Stimulated activated CD8-positive, alpha-beta memory T cell treated with anti-CD3 and anti-CD28 coated beads, Interleukin-12 subunit alpha, Interleukin-12 subunit beta, amount 100 ng/mL, for 4 hours (primary cell): Measurements from ENCODE around the gene B4GALT7.
"Not testable (repeated sequence)": the region's sequence is repeated elsewhere in the genome, so short reads cannot be mapped to it uniquely, and the experiment has no call there.

Source experiments
- DNase-seq: peaks from one replicate; pipeline ENCODE4 v3.0.0-alpha.2; 2020; ENCODE audit warnings: low read depth

Gene B4GALT7

DNA sequence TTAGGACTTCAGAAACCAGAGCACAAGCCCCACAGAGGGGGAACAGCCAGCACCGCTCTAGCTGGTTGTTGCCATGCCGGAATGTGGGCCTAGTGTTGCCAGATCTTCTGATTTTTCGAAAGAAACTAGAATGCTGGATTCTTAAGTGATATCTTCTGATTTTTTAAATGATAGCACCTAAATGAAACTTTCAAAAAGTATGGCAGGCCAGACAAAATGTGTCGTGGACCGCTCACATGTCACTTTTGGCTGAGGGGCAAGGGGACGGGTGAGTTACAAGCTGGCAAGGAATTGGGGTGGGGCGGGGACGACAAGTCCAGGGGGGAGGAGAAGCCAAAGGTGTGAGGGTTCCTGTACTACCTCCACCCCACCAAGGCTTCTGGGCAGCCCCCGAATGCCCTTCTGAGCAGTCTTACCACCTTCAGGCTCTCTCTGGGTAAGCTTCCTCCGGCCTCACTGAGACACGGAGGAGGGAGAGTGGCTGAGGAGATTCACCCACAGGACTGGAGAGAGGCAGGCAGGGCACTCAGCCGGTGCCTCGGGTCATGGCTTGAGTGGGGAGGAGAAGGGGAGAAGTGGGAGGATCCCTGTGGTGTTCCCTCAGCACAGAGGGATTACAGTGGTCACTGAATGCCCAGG, 10.3 kb downstream of the B4GALT7 start:
- no peak for DNase-seq

DNA sequence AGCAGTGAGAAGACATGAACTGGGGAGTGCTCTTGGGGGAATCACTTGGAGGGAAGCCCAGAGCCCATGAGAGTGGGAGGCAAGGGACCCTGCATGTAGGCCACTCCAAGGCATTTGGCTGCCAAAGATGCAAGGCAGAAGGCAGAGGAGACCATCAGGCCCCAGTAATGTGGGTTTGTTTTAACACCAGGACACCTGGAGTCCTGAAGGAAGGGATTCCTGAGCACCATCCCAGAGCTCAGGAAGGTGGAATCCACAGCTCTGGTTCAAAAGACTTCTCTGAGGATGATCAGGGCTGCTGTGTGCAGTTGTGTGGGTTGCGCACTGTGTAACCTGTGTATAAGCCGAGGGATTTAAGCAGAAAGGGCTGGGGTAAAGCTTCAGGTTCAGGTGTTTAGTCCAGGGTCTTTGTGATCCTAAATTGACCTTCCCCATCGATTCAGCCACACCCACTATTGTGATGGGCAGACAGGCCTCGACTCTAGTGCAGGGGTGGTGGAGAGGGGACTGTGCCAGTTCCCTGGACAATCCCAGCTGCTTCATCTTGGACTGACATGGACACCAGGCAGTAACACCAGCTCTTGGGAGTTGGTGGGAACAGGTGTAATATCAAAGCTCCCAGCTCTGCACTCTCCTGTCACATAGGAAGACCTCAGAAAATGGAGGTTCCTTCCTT, 11.0 kb downstream of the B4GALT7 start:
- DNase-seq = no peak

DNA sequence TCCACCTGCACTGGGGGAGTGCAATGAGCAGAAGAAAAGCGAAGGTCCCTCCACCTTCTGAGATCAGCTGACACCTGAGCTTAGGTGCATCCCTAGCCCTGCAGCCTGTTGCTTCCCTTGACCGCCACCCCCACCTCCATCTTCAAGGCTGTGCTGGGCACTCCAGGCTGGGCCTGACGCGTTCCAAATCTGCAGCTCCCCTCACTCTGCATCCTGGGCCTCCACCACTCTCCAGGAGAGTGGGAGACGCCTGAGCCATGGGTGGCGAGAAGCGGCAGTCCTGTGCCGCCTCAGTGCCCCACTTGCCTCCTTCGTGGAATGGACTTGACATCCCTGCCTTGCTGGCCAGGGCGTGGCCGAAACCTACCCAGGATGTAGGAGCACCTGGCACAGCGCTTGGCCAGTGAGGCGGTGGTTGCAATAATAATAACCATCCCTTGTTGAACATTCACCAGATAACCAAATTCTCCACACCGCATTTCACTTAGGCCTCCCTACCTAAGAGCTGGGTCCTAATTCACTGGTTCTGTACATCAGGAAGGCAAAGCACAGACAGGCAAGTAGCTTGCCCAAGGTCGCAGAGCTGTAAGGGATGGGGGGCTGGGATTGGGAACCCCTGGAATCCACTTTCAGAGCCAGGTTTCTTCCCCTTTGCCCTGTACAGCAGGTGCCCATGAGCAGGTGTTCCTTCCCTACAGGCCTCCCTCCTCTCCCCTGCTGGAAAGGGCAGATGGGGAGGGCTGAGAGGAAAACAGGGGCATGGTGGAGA, 11.7 kb downstream of the B4GALT7 start:
- no peak for DNase-seq

DNA sequence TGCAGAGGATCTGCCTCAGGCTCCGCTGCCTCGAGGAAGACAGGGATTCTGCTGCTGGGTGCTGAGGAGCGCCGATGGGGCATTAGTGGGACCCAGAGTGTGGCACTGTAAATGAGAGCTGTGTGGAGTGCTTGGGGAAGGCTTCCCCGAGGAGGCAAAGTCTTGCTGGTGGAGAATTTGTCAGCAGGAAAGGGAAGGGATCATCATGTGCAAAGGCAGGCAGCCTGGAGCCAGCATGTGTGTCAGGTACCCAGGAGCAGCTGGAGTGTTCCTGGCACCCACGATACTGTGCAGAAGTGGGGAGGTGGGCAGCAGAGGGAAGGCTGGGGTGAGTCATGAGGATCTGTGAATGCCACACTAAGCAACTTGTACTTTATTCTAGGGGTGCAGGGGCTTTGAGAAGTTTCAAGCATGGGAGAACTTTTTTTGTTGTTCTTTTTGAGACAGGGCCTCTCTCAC, 12.3 kb downstream of the B4GALT7 start:
- DNase-seq = no peak

DNA sequence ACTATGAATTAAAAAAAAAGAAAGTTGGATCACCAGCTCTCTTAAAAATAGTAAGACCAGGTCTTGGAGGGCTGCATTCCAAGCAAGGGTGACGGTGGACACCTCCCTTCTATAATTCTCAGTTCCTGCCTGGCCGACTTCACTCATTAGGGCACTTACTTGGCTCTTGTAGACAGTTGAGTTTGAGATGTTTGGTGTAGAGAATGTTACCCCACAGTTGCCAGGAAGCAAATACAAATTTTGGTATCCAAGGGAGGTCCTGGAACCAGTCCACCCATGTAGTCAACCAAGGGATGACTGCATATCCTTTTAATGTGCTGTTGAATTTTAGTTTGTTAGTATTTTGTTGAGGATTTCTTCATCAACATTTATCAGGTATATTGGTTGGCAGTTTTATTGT, 20.6 kb downstream of the B4GALT7 start:
- no peak for DNase-seq

DNA sequence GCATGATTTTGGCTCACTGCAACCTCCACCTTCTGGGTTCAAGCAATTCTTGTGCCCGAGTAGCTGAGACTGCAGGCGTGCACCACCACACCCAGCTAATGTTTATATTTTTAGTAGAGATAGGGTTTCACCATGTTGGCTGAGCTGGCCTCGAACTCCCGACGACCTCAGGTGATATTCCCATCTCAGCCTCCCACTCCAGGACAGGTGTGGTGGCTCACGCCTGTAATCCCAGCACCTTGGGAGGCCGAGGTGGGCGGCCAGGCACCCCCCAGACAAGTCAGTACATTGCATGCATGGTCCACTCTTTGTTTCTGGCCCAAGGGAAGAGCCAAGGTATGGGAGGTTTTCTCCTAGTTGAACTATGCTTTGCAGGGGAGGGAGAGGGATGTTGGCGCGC, 24.2 kb downstream of the B4GALT7 start:
- DNase-seq = not testable (repeated sequence)

DNA sequence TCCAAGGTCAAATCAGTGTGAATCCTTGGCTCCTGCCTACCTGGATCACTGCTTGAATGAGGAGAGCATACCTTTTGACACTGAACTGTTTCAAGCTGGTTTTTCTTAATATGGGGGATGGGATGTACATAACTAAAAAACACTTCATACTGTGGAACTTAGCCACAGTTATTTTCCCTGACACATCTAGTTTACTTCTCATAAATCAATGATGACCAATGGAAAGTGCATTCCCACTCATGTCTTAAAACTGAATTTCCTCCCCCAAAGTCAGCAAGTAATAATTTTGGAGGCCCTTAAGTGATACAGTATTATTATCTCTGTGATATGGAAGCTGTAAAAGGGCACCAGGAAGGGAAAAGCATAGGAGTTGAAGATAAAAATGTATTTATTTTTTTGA, 30.3 kb downstream of the B4GALT7 start:
- not testable (repeated sequence) for DNase-seq

DNA sequence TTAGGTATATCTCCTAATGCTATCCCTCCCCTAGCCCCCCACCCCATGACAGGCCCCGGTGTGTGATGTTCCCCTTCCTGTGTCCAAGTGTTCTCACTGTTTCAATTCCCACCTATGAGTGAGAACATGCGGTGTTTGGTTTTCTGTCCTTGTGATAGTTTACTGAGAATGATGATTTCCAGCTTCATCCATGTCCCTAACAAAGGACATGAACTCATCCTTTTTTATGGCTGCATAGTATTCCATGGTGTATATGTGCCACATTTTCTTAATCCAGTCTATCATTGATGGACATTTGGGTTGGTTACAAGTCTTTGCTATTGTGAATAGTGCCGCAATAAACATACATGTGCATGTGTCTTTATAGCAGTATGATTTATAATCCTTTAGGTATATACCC, 35.0 kb downstream of the B4GALT7 start:
- not testable (repeated sequence) for DNase-seq

DNA sequence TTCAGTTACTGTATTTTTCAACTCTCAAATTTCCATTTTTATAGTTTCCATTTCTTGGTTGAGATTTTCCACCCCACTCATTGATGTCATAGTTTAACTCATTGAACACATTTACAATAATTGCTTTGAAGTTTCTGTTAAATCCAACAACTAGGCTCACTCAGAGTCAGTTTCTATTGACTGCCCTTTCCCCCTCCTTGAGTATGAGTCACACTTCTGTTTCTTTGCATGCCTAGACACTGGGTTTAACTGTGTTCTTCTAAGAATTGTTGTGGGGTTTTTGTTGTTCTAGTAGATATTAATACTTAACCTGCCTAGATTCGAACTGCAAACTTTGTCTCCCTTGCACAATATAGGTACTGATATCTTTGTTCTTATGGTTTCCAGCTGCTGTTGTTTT, 45.5 kb downstream of the B4GALT7 start:
- not testable (repeated sequence) for DNase-seq

DNA sequence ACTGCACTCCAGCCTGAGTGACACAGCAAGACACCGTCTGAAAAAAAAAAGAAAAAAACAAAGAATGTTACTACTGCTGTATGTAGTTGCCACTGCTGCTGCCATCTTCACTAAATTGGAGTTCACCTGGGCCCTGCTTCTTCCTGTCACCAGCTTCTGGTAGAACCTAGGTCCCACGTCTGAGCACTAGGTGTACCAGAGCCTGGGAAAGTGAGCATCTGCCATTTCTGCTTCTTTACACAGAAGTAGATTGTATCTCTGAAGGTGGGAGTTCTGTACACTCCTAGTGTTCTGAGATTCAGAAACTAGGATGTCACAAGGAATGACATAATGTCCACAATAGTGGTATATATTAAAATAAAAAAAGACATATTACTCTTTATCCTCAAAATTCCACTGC, 51.3 kb downstream of the B4GALT7 start:
- not testable (repeated sequence) for DNase-seq

DNA sequence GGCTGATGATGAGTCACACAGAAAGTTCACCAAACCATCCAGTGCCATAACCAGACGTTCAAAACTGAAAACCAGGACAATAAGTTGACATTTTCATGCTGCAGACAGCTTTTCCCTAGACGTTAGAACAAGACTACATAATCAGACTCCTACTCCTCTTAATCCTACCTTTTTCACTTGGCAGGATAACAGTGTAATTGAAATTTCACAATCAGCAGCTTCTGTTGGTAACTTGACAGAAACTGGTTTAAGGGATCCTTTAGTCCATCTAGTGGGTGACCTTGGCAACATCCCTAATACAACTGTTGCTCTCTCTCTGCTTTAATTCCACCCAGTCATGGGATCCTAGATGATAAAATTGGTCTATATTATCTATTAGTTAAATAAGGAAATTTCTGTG, 57.9 kb downstream of the B4GALT7 start:
- not testable (repeated sequence) for DNase-seq

DNA sequence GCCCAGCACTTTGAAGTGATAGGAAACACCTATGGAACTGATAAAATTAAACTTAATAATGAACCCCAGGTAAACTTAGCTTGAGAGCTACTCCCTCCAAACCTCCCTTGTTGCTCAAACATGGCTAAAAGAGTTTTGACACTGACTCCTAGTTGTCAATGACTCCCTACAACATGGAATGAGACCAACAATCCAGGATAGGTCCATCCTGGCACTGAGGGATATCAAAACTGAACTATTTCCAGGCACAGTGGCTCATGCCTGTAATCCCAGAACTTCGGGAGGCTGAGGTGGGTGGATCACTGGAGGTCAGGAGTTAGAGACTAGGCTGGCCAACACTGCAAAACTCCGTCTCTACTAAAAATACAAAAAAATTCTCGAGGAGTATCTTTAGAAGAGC, 58.6 kb downstream of the B4GALT7 start:
- DNase-seq = not testable (repeated sequence)
